Right forelimb (tissue), 1 donor: ENCODE data around the gene MEPCE.

Experiments
- DNase-seq: peaks from one replicate; pipeline ENCODE4 v3.0.0-alpha.2; 2018

MEPCE gene

GRCh38 chr7:100465299-100465698 is 35.7 kb downstream of the MEPCE start:
- DNase-seq, result no peak

- DNase-seq, result peak; percentile 86
These were observed 36.2 kb downstream of the MEPCE start for GRCh38 chr7:100465702-100466311.

GRCh38 chr7:100466653-100467605 is 37.3 kb downstream of the MEPCE start:
- no peak for DNase-seq

GRCh38 chr7:100467638-100468373 is 38.2 kb downstream of the MEPCE start:
- no peak for DNase-seq

- DNase-seq, result peak; percentile 92
These were observed 39.8 kb downstream of the MEPCE start for GRCh38 chr7:100469227-100470044.

GRCh38 chr7:100471021-100471420 is 41.4 kb downstream of the MEPCE start:
- DNase-seq, result no peak

GRCh38 chr7:100472121-100472851 is 42.7 kb downstream of the MEPCE start:
- no peak for DNase-seq

GRCh38 chr7:100472854-100473499 is 43.3 kb downstream of the MEPCE start:
- DNase-seq, result no peak

- DNase-seq, result no peak
These were observed 45.9 kb downstream of the MEPCE start for GRCh38 chr7:100475549-100475948.

GRCh38 chr7:100476101-100476780 is 46.6 kb downstream of the MEPCE start:
- DNase-seq, result no peak

GRCh38 chr7:100476903-100477870 is 47.6 kb downstream of the MEPCE start:
- DNase-seq, result no peak

- no peak for DNase-seq
These were observed 48.2 kb downstream of the MEPCE start for GRCh38 chr7:100477871-100478267.

- peak; percentile 100 for DNase-seq
These were observed 49.5 kb downstream of the MEPCE start, which contains the start of gene TSC22D4 for GRCh38 chr7:100478958-100479660. TSC22D4 (minus strand) TSS chr7:100479214; CDS start chr7:100478038, 1,176 bp downstream.

GRCh38 chr7:100481466-100481865 is 51.8 kb downstream of the MEPCE start:
- no peak for DNase-seq

- no peak for DNase-seq
These were observed 53.1 kb downstream of the MEPCE start for GRCh38 chr7:100482728-100483089.

GRCh38 chr7:100483090-100483721 is 53.6 kb downstream of the MEPCE start:
- peak; percentile 89 for DNase-seq
